GM06990 (cell line): Measurements from ENCODE around the gene ADGRG1.

Source experiments
- DNase-seq: peaks from one replicate; pipeline ENCODE4 v3.0.0-alpha.2; 2011; ENCODE audit not compliant: insufficient read length; ENCODE audit errors: extremely low read depth
- H3K27me3 ChIP-seq: replicated peaks from 2 replicates; pipeline ENCODE4 v1.6.0; 2011; ENCODE audit warnings: low read length; ENCODE audit not compliant: control insufficient read depth, insufficient read depth
- H3K36me3 ChIP-seq: 2 replicates; pipeline ENCODE4 v1.5.1; 2011; ENCODE audit warnings: low read length; ENCODE audit not compliant: control insufficient read depth, insufficient read depth
- H3K4me3 ChIP-seq: replicated peaks from 2 replicates; pipeline ENCODE4 v1.5.1; 2011; ENCODE audit warnings: low read depth, mild to moderate bottlenecking, control low read depth, low read length
- CTCF ChIP-seq: IDR thresholded peaks from 2 replicates; pipeline ENCODE4 v1.5.1; 2011; ENCODE audit warnings: low read length, control low read depth, mild to moderate bottlenecking, inconsistent platforms; ENCODE audit not compliant: insufficient read depth, poor library complexity, severe bottlenecking

ADGRG1 gene

GRCh38 chr16:57675741-57676551 is 47.5 kb downstream of the ADGRG1 start:
- no peak for TF ChIP-seq CTCF
- DNase-seq, result no peak
- Histone ChIP-seq H3K27me3 (peaks cover 4% of the 10 kb centered on the region), H3K36me3 (no peaks in the 10 kb centered on the region), H3K4me3 (no peak overlapping the region)

GRCh38 chr16:57676553-57677085 is 48.2 kb downstream of the ADGRG1 start:
- Histone ChIP-seq H3K27me3 (peaks cover 4% of the 10 kb centered on the region), H3K36me3 (no peaks in the 10 kb centered on the region), H3K4me3 (no peak overlapping the region)
- no peak for TF ChIP-seq CTCF
- DNase-seq, result no peak

- H3K27me3 ChIP-seq, result peaks cover 4% of the 10 kb centered on the region
- DNase-seq, result no peak
Measured at GRCh38 chr16:57677622-57678369, 49.4 kb downstream of the ADGRG1 start.

GRCh38 chr16:57679016-57679415 is 50.6 kb downstream of the ADGRG1 start:
- Histone ChIP-seq H3K4me3 (no peak overlapping the region), H3K36me3 (no peaks in the 10 kb centered on the region), H3K27me3 (no peaks in the 10 kb centered on the region; the same call in none of the 2 replicates)
- TF ChIP-seq CTCF, result no peak
- DNase-seq, result no peak

More at GRCh38 chr16:57677622-57678369, 49.4 kb downstream of the ADGRG1 start:
- Histone ChIP-seq H3K36me3 (no peaks in the 10 kb centered on the region), H3K4me3 (no peak overlapping the region)
- no peak for TF ChIP-seq CTCF

GRCh38 chr16:57679767-57680482 is 51.5 kb downstream of the ADGRG1 start:
- no peak for TF ChIP-seq CTCF
- no peak overlapping the region for H3K4me3 ChIP-seq
- no peaks in the 10 kb centered on the region; the same call in none of the 2 replicates for H3K27me3 ChIP-seq
- no peaks in the 10 kb centered on the region for H3K36me3 ChIP-seq
- no peak for DNase-seq
